Measurements from ENCODE around the gene CADM2.

The CADM2 gene

DNA sequence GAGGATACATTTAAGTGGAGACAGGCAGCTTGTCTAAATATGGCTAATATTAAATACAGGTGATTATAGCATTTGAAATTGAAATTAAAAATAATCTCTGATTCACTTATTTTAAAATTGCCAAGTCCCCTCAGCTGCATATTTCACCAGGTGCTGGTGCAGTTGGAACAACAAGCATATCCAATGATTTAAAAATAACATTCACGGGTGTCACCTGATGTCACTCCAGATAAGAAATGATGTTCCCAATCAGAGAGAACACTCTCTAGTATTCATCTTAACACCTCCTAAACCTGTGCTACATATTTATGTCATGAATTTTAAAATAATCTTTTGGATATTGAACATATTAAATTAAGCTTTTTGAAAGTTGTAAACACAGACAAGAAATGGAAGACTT is 249.9 kb downstream of the CADM2 start:
- DNase-seq, result no peak

DNA sequence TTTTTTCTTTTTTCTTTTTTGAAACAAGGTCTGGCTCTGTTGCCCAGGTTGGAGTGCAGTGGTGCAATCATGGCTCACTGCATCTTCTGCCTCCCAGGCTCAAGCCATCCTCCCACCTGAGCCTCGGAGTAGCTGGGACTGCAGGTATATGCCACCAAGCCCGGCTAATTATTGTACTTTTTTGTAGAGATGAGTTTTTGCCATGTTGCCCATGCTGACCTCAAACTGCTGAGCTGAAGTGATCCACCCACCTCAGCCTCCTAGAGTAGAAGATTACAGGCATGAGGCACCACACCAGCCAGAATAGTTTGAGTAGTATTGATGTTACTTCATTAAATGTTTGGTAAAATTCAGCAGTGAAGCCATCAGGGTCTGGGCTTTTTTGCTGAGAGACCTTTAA is 251.8 kb downstream of the CADM2 start:
- no peak for DNase-seq

DNA sequence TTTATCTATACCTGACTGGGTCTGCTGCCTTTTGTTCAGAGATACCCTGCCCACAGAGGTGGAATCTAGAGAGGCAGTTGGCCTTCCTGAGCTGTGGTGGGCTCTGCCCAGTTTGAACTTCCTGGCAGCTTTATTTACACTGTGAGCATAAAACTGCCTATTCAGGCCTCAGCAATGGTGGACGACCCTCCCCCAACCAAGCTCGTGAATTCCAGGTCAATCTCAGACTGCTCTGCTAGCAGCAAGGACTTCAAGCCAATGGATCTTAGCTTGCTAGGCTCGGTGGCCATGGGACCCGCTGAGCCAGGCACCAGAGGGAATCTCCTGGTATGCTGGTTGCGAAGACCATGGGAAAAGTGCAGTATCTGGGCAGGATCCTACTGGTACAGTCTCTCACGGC is 270.2 kb downstream of the CADM2 start:
- DNase-seq, result no peak

DNA sequence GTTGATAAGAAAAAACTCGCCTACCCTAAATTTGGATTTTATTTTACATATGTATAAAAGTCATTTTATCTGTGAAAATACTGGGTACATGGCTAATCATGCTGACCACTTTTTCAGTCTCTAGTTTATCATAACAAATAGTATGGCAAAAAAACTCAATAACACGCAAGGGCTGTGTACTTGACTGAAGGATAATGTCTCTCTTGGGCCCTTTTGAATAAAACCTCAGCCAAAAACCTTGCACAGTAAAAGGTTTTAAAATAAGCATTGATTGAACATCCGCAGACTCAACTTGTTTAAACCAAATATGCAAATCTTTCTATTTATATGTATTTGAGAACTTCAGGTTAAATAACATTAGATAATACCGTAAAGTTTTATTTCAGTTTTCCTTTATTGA is 285.3 kb downstream of the CADM2 start:
- DNase-seq, result no peak

DNA sequence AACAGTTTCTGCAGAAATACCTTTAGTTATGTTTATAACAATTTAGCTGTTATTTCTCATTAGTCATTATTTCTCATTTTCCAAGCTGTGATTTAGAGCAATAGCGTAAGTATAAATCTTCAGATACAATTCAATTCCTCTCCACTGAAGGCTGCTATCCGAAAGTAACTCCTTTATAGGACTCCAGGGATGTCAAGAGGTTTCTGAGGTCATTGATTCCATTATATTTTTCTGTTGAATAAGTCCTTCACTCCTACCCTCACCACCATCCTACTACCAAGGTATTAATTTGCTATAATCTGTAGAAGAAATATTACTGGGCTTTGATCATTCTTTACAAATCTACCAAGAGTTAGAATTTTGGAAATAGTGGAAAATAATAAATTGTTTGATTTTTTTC is 285.7 kb downstream of the CADM2 start:
- DNase-seq, result no peak

DNA sequence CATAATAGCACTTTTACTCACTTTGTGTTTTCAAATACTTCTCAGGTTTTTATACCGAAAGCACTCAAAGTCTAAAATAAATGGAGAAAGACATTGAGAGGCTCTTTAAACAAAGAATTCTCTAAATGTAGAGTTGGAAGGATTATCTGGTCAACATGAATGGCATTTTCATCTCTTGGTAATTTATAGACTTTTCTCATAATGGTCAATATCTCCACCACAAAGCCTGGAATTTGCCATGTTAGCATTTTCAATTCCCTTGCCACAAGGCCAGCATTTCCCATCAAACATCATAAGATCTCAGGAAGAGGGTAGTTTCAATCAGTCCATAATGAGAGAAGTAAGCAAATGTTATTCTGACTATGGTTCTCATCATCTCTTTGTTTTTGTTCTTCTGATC is 293.0 kb downstream of the CADM2 start:
- DNase-seq, result no peak

DNA sequence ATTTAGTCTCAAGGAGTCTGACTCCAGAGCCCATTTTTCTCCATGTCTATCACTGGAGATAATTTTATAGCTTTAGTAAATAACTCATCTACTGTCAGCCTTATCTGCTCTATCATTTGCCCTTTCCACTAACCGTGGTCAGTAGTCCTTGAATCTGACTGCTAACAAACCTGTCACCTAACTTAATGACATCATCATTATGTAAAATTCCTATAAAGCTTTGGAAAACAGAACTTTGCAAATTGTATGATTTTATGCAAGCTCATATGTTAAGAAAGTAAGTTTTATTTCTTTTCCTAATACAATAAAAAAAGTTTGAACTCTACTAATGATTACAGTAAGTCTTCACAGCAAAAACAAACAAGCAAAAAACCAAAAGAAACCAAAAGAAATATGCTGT is 293.9 kb downstream of the CADM2 start:
- no peak for DNase-seq

DNA sequence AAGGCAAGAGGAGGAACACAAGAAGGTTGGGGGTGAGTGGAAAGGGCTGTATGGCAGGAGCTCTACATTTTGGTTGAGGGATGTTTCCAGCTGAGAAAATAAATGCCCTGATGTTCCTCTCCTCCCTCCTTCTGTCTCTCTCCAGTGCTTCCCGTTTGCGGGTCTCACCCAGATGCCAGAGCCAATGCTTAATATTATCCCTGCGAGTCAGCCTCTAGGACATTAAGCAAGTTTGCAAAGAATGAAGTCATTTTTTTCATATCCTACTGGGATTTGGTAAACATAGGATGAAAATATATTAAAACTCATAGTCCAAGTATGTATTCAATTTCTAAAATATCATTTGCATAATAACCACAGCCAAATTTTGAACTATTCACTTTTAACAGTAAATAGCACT is 295.9 kb downstream of the CADM2 start:
- no peak for DNase-seq

DNA sequence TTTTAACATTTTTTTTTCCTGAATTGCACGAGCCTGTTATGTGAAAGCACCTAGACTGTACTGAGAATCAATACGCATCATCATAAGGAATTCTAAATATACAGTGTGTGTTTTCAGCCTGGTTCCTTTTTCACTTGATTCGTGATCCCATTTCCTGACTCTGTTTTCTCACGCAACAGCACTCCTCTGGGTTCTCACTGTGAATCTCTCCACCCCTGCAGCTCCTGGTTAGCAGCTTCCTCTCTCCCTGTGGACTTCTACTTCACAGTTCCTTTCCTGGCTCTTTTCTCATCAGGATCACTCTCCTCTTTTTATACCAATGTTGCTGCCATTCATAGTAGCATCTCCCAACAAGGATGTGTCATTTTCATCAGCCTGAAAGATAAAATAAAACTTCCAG is 297.2 kb downstream of the CADM2 start:
- no peak for DNase-seq

DNA sequence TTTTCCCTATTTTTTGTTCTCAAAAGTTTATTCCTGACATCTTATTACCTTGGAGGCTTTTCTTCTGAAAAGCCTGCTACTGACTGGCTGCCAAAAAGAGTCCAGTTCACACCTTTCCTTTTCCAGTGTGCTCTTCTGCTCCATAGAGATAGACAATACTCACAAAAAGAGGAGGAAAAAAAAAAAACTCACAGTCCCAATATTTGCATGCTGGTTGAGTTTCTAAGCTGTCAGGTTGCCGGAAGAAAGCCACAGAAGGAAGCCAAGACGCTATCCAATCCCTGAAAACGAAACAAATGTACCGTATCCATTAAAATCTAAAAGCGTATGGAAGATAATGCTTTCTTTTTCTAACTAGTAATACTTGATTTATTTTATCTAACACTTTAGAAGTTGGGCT is 299.5 kb downstream of the CADM2 start:
- DNase-seq, result no peak

DNA sequence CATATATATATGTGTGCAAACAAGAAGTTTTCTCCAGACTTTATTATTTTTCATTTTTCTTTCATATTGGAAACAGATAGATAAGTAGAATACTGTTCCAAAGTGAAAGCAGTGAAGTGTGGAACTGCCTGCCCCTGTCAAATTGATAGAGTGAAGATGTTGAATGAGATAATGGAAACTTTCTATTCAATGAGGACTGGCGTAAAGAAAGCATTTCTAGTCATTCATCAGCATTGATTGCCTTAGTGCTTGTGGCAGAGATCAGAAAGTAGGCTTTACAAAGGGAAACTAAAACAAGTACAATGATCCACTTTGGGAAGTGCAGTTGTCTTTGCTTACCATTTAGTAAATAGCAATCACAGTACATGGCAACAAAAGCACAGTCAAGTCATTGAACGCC is 300.0 kb downstream of the CADM2 start:
- no peak for DNase-seq

DNA sequence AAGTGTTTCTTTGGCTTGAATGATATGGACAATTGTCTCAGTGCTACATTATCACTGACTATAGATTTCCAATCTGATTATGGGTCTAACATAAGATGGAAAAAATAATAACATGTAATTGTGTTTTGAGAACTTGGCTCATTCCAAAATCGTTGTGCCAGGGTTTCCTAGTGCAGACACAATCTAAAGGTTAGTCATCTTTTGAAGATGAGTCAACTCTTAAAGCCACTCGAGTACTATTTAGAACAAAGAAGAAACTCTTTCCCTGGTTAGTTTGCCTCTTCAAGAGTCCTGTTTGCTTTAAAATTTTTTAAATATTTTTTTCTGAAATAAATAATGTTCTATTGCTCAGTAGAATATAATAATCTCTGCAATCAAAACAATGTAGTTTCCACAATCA is 301.0 kb downstream of the CADM2 start:
- DNase-seq, result no peak

DNA sequence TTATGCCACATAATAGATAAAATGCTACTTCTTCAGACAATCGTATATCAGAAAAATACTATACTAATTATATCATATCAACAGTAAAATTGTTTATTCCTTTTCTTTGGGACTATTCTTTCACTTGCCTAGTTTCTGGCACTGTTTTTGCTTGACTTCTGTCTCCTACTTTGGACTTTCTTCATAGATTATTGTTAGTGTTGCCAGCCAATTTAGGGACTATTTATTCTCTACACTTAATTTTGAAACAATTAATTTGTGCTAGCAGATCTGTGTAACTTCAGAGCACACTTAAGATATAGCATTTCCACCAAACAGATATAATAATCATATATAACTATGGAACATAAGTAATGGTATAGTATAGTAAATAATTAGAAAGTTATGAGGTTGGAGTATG is 305.6 kb downstream of the CADM2 start:
- DNase-seq, result no peak

DNA sequence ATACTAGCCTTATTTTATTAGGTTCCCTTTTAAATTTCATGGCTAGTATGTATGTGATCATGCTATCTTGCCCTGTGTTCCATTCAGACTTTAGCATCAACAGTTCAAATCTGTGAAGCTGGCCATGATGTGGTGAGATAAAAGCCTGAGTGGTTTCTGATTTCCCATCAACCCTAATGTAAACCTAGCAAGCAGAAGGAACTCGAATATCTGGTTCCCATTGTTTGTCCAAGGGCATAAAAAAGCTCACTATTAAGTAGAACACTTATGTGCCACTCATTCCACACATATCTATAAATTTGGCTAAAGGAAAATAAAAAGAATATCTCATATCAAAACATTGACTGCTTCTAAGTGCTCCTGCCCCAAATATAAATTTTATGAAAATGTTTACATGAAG is 311.7 kb downstream of the CADM2 start:
- DNase-seq, result no peak

DNA sequence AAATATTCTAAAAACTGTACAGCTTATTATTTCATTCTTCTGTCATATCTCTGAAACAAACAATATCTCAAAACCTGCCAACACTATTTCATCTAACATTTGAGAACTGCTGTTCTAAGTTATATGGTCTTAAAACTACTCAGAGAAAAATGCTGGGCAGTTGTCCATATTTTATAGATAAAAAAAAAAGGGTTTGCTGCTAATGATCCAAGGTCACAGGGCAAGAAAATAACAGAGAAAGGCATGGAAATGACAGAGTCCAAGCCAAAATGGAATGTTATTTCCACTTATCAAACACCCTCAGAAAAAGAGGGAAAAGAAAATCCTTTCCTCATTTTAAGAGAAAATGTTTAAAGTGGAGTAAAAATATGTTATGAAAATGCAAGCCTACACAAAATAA is 313.1 kb downstream of the CADM2 start:
- no peak for DNase-seq

DNA sequence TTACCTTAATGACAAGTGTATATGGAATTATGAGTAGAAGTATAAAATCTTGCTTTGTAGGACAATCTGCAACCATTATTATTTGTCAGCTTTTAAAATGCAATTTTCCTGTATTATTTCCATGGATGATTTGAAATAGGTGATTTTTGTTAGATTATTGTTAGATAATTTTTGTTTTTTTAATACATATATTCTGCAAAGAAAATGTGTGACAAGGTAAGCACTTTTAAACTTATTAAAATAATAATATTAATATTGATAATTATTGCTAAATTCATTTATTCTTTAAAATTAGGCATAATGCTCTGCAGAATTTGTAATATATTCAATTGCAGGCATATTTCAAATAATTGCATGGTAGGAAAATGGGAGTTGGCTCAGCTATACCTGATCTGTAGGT is 329.5 kb downstream of the CADM2 start:
- DNase-seq, result no peak

DNA sequence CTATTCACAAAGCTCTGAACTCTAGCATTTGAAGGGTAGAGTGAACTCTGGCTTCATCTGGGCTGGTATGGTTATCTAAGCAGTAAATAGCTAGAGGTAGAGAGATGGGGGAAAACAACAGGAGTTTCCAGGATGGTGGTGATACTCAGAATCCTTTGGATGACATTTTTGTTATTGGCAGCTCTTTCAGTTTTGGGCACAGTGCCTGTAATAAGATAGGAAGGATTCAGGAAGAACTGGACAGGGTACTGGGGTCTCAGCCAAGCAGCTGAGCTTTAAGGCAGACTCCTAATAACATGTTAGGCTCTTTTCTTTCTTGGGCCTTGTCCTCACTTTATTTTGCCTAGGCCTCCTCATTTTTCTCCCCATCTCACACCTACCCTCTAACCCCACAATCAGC is 338.5 kb downstream of the CADM2 start:
- DNase-seq, result no peak

DNA sequence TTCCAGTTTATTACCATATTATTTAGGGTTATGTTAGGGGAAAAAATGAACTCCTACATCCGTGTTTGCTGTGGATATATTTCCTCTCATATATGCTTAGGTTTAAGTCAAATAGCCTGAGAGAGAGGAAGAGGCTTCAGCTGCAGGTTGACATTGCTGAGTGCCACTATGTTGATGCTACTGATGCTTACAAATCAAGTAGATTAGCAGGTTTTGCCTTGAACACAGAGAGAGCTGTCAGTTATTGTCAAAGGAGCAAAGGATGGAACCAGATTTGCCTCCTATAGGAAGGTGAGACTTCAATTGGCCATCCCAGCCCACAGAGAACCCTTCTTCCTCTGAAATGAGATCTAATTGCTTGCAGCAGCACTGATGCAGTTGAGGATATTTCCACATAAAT is 339.2 kb downstream of the CADM2 start:
- DNase-seq, result no peak

DNA sequence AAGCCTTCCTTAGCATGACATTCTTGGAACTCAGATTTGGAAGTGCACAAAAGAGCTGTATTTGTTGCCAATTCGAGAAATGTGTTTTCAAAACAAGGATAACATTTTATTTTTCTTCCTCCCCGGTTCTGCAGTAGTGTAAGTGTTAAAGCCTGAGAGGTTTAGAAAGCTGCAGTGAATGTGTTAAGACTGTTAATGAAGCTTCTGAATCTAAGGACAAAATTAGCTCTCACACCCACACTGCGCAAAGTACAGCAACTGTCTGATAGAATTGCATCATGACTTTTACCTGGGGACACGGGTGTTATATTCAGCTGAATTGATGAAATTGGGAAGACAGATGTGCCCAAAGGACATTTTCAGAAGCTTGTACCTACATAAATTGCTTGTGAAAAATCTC is 344.4 kb downstream of the CADM2 start:
- no peak for DNase-seq

DNA sequence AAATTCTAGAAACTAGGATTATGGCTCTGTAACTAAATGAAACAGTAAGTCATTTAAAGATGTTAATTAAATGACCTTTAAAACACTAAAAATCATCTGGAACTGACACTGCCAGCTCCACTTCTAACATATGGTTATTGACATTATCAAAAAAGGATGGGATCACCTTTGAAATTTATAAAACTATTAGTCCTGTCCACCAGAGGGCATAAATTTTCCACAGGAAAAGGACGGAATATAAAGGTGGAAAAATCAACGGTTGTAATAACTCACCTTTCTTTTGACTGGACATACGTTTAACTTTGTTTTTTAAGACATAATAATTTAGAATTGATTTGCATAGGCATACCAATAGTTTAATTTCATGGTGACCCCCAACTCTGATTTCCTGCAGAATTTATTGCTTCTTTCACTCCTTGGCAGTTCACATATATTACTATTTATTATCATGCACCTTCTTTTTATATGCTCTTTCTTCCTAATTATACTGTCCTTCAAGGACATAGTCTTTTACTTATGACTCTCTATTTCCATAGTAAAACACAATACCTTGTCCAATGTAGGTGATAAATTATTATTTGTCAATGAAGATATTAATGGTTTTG is 345.7 kb downstream of the CADM2 start:
- DNase-seq, result no peak

DNA sequence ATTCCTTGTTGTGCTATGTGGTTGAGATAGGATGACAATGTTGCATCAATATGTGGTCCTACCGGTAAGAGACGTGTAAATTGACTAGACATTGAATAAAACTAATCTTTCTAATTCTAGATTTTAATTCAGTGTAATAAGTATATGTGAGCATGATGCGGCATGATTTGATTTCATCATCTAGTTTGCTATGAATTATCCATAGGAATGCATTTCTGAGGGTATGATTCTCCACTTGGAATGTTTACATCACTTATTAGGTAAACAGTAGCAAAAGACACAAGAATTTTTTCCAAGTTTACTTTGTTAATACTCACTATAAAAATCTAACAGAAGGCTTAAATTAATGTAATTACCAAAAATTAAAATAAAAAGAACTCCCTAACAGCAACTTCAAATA is 353.5 kb downstream of the CADM2 start:
- no peak for DNase-seq

DNA sequence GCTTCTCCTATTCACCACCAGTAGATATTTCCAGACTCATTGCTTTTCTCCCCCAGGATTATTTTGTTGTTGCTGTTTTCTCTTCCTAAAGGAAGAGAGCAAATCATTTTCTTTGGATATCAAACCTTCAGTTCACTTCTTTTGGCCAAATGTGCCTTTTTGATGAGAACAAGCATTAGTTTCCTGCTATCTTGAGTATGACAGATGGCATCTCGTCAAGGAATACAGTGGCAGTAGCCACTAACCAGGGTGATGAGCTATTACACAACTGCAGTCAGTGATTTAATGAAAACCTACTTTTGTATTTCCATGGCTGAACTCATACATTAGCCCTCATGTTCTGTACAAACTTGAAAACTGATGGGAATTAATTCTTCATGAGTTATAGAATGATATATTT is 354.6 kb downstream of the CADM2 start:
- DNase-seq, result no peak

DNA sequence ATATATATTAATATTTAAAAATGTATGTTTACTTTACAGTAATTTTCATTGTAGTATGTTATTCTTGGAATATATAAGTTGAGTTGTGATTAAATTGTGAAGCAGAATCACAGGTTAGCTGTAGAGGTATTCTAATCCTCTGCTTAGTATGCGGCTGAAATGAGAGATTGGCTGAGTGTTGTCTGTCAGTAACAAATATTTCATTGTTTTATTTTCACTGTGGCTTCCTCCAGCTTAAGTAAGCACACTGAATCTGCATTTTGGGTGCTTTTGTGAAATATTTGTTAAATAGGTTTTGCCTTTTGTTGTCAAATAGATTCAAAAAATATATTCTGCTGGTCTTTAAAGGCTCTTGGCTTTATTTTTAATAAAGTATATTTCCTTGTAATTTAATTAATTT is 357.5 kb downstream of the CADM2 start:
- DNase-seq, result no peak

DNA sequence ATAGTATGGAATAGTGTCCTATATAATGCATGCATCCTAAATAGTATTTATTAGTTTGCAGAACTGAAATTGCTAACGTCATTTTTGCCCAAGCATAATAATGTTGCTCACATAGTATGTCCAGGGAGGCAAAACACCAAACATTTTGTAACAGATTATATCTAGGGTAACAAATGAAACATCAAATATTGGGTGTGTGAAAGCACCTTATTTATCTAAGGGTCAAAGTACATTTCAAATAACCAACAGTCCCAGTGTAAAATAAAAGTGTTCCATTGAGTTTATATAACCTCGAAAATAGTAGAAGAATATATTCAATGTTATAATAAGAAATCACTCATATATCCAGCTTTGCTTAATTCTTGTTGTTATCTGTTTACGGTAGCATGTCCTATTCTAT is 363.1 kb downstream of the CADM2 start:
- no peak for DNase-seq

DNA sequence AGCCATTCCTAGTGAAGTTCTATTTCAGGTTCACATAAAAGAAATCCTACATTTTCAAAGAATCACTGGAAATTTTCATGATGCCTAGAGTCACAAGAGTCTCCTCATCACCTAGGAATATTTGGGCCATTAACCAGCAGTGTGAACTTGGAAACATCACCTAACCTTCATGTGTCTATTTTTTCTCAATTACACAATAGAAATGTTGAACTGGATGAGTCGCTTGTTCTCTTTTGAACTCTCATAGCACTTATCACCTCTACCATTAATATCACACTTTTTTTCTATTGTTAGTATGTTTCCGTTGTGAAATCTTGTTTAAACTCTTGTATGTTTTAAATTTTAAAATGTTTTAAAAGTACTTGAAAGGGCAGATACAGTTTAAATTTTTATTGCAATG is 371.3 kb downstream of the CADM2 start:
- no peak for DNase-seq

DNA sequence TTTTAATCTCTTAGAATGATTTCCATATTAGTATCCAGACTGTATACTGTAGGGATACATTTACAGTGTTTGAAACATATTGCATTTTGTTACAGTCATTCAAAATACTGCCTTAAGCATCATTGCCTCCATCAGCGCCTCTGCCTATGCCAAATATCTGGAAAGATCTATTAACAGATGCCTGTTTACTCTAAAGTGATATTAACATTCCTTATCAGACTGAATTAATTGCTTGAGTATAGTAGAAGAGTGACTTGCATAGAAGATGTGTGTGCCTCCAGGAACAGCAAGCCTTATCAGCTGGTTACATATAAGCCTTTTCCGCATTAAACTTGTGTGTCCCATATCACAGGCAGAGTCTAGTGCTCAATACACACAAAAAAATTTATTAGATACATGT is 379.1 kb downstream of the CADM2 start:
- DNase-seq, result no peak

Measured in stimulated activated CD4-positive, alpha-beta T cell treated with anti-CD3 and anti-CD28 coated beads, Interleukin-1b, Interleukin-23, amount 100 ng/mL, for 48 hours (primary cell).